Right lobe of liver (tissue), 4 donors: ENCODE results near the gene PCNA.

Experiments
- CTCF ChIP-seq, 4 donors: fragments of 200-600 bp in 3 of 4; fragments of 450-650 bp in 1 of 4; IDR thresholded peaks; one replicate each; pipeline versions ENCODE4 v1.5.1 to v1.8.0; 2016 to 2022; ENCODE audit warnings: antibody characterized with exemption in 4 of 4, mild to moderate bottlenecking in 2 of 4
- POLR2A ChIP-seq: fragments of 450-650 bp; IDR thresholded peaks from one replicate; pipeline ENCODE4 v1.6.1; 2017; ENCODE audit warnings: antibody characterized with exemption, mild to moderate bottlenecking
- donor health status: DM: no; HTN: no; CAD: no.
- donor health status: DM: no; HTN: no; CAD: no.
- donor health status: DM: no; HTN: yes; CAD: no.

- TF ChIP-seq CTCF (IDR thresholded peaks at IDR 0.05): no peak
- no peak for TF ChIP-seq POLR2A
Observed at GRCh38 chr20:5120185-5120476, 373 bp upstream of the PCNA start.
